KMS-11 (cell line): ENCODE measurements around the gene TASOR2.

ENCODE experiments used
- H2AFZ ChIP-seq: fragments of 200-600 bp; sonication (generic); 2 replicates; pipeline ENCODE4 v1.6.1; 2016; ENCODE audit warnings: antibody characterized with exemption, mixed run types, low read depth
- H3K27ac ChIP-seq: fragments of 200-600 bp; sonication (generic); 2 replicates; pipeline ENCODE4 v1.6.1; 2016; ENCODE audit warnings: mild to moderate bottlenecking, mixed run types
- H3K27me3 ChIP-seq: fragments of 200-600 bp; sonication (generic); 2 replicates; pipeline ENCODE4 v1.6.1; 2017; ENCODE audit warnings: mild to moderate bottlenecking, low read depth, mixed run types, moderate library complexity; ENCODE audit not compliant: insufficient read depth
- H3K36me3 ChIP-seq: fragments of 200-600 bp; sonication (generic); 2 replicates; pipeline ENCODE4 v1.6.1; 2017; ENCODE audit warnings: mild to moderate bottlenecking, mixed run types; ENCODE audit not compliant: insufficient read depth
- H3K4me1 ChIP-seq: fragments of 200-600 bp; sonication (generic); 2 replicates; pipeline ENCODE4 v1.6.1; 2016; ENCODE audit warnings: mild to moderate bottlenecking, low read depth, mixed run types; ENCODE audit not compliant: poor library complexity, severe bottlenecking
- H3K4me2 ChIP-seq: fragments of 200-600 bp; sonication (generic); 2 replicates; pipeline ENCODE4 v1.7.0; 2016; ENCODE audit warnings: mild to moderate bottlenecking, mixed run types
- H3K4me3 ChIP-seq: fragments of 200-600 bp; sonication (generic); IDR thresholded peaks from 2 replicates; pipeline ENCODE4 v1.6.1; 2017; ENCODE audit warnings: low read depth, low read length, mixed read lengths; ENCODE audit not compliant: insufficient read depth
- H3K79me2 ChIP-seq: fragments of 200-600 bp; sonication (generic); 2 replicates; pipeline ENCODE4 v1.6.1; 2016; ENCODE audit warnings: low read depth, mixed run types; ENCODE audit not compliant: insufficient read depth
- H3K9ac ChIP-seq: fragments of 200-600 bp; sonication (generic); 2 replicates; pipeline ENCODE4 v1.6.1; 2016; ENCODE audit warnings: mild to moderate bottlenecking, mixed run types
- H4K20me1 ChIP-seq: fragments of 200-600 bp; sonication (generic); 2 replicates; pipeline ENCODE4 v1.6.1; 2016; ENCODE audit warnings: mild to moderate bottlenecking, mixed run types; ENCODE audit not compliant: insufficient read depth
- CTCF ChIP-seq: fragments of 200-600 bp; sonication (generic); conservative IDR thresholded peaks from 2 replicates; pipeline ENCODE4 v1.6.1; 2017; ENCODE audit warnings: low read depth, mild to moderate bottlenecking, antibody characterized with exemption, low read length, moderate library complexity, mixed read lengths

Gene TASOR2

GRCh38 chr10:5658871-5659618, 25.6 kb upstream of the TASOR2 start:
- Histone ChIP-seq H2AFZ (no peak overlapping the region), H3K9ac (no peak overlapping the region), H4K20me1 (no peaks in the 10 kb centered on the region), H3K4me3 (no peak overlapping the region), H3K4me1 (peaks cover 44% of the 10 kb centered on the region), H3K4me2 (no peak overlapping the region), H3K36me3 (no peaks in the 10 kb centered on the region), H3K27me3 (no peaks in the 10 kb centered on the region), H3K27ac (no peak overlapping the region), H3K79me2 (peaks cover 8% of the 10 kb centered on the region; the same call in 1 of the 2 replicates)
- TF ChIP-seq CTCF = no peak

GRCh38 chr10:5659702-5660528, 24.7 kb upstream of the TASOR2 start:
- no peak overlapping the region for H3K27ac ChIP-seq
- no peaks in the 10 kb centered on the region for H4K20me1 ChIP-seq
- H3K4me2 ChIP-seq = no peak overlapping the region
- H3K4me1 ChIP-seq = peaks cover 37% of the 10 kb centered on the region
- H3K79me2 ChIP-seq = peaks cover 8% of the 10 kb centered on the region; the same call in 1 of the 2 replicates
- no peaks in the 10 kb centered on the region for H3K36me3 ChIP-seq
- H2AFZ ChIP-seq = no peak overlapping the region
- H3K9ac ChIP-seq = no peak overlapping the region
- no peaks in the 10 kb centered on the region for H3K27me3 ChIP-seq
- no peak overlapping the region for H3K4me3 ChIP-seq
- TF ChIP-seq CTCF = no peak

- H3K4me3 ChIP-seq = no peak overlapping the region
- TF ChIP-seq CTCF = no peak
- H3K4me1 ChIP-seq = peaks cover 35% of the 10 kb centered on the region
- no peak overlapping the region for H2AFZ ChIP-seq
- H3K27me3 ChIP-seq = no peaks in the 10 kb centered on the region
- peaks cover 8% of the 10 kb centered on the region; the same call in 1 of the 2 replicates for H3K79me2 ChIP-seq
- no peak overlapping the region for H3K9ac ChIP-seq
- H4K20me1 ChIP-seq = no peaks in the 10 kb centered on the region
- no peak overlapping the region for H3K27ac ChIP-seq
- H3K36me3 ChIP-seq = no peaks in the 10 kb centered on the region
- no peak overlapping the region for H3K4me2 ChIP-seq
Observed at GRCh38 chr10:5661043-5661442, 23.6 kb upstream of the TASOR2 start.

- Histone ChIP-seq H3K4me3 (no peak overlapping the region), H3K79me2 (peaks cover 5% of the 10 kb centered on the region; the same call in 1 of the 2 replicates), H3K4me2 (no peak overlapping the region), H3K27me3 (no peaks in the 10 kb centered on the region), H3K36me3 (no peaks in the 10 kb centered on the region), H3K27ac (no peak overlapping the region), H4K20me1 (no peaks in the 10 kb centered on the region), H3K4me1 (peaks cover 26% of the 10 kb centered on the region), H3K9ac (no peak overlapping the region), H2AFZ (no peak overlapping the region)
- no peak for TF ChIP-seq CTCF
Observed at GRCh38 chr10:5662708-5663579, 21.7 kb upstream of the TASOR2 start.
